Stimulated activated CD4-positive, alpha-beta T cell treated with anti-CD3 and anti-CD28 coated beads, Interleukin-1b, Interleukin-23, amount 100 ng/mL, for 1 hour (primary cell): ENCODE measurements around the gene BLCAP.

Experiments
- DNase-seq, 2 donors: peaks; one replicate each; pipeline ENCODE4 v3.0.0-alpha.2; 2020; ENCODE audit warnings: low read depth in 2 of 2

BLCAP gene

DNA sequence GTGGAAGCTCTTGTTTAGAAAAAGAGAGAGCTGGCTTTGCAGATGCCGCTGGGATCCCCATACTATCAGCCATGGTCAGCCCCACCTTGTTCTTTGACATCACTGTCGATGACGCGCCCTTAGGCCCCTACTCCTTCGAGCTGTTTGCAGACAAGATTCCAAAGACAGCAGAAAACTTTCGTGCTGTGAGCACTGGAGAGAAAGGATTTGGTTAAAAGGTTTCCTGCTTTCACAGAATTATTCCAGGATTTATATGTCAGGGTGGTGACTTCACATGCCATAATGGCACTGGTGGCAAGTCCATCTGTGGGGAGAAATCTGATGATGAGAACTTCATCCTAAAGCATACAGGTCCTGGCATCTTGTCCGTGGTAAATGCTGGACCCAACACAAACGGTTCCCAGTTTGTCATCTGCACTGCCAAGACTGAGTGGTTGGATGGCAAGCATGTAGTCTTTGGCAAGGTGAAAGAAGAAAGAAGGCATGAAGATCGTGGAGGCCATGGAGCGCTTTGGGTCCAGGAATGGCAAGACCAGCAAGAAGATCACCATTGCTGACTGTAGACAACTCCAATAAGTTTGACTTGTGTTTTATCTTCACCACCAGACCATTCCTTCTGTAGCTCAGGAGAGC is 2.4 kb upstream of the BLCAP start:
- DNase-seq, result no peak

DNA sequence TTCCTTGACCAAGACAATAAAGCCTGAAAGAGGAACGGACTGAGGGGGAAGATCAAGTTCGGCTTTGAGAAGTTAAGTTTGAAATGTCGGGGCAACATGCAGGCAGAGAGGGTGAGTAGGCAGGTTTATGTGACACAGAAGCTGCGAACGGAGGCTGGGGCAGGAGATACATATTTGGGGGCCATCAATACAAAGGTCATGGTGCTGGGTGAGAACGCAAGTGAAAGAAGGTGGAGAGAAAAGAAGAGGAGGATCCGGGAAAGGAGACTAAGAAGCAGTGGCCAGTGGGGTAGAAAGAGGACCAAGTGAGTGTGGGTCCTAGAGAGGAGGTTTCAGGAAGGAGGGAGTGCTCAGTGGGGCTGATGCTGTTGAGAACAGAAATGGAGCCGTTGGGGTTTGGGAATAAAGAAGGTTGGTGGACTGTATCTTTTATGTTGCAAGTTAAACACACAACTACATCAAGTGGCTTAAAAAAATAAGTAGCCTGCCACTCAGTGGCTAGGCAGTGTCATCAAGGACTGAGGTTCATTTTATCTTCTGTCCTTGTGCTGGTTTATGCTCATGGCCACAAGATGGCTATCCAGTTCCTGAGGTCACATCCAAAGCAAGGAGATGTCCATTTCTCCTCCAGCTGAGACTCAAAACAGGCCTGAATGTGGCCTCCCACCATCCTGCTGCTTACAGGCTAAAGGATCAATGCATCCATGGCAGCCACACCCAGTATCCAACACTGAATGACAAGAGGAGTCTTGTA is 1.7 kb upstream of the BLCAP start:
- no peak for DNase-seq

- no peak for DNase-seq
Measured at GRCh38 chr20:37528446-37529213, 954 bp upstream of the BLCAP start.

DNA sequence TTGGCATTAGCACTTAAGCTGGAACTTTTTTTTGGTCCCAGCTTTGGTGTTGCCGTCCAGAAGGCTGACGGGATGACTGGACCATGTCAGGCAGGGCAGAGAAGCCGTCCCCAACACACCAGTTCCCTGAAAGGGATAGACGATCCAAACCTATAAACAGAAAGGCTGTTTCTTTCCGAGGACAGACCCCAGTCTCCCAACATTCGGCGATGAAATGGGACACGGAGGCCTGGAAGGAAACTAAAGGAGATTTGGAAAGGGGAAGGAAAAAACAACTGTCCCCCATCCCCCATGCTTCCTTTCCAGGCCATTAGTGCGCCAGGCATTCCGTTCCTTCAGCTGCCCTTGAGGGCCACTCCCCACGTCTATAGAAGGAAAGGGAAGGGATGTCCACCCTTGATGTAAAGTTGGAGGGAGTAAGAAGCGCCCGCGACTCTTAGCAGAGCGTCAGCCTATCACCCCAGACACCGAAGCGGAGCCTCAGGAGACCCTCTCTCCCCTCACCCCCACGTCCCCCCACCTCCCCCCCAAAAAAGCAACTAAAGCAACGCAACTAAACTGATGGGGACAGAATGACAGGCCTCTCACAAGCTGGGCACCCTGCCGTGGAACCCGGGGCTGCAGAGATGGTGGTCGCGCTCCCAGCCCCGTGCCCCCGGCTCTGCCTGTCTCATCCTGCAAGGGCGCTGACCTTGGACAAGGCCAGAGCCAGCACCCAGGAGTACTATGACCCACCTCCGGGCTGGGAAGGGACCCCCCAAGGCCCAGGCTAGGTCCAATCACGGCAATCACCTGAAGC is 638 bp downstream of the BLCAP start:
- no peak for DNase-seq

- DNase-seq, result no peak
Measured at GRCh38 chr20:37526238-37526838, 1.3 kb downstream of the BLCAP start.

DNA sequence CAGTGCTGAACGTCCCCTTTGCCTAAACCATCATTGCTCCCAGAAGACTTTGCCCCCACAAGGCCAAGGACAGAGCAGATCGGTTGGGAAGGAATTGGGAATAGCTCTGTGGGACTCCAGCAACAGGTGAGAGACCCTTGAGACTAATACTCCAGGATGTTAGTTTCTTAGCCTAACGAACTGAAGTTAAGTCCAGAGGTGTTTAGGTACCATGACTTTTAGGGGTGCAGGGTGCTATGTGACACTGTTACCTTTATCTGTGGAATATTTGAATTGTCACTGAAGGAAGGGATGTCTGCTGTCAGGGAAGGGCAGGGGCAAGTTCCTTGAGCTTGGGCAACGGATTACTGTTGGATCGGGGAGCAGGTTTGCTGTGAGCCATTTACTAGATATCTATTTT is 1.9 kb downstream of the BLCAP start:
- no peak for DNase-seq

DNA sequence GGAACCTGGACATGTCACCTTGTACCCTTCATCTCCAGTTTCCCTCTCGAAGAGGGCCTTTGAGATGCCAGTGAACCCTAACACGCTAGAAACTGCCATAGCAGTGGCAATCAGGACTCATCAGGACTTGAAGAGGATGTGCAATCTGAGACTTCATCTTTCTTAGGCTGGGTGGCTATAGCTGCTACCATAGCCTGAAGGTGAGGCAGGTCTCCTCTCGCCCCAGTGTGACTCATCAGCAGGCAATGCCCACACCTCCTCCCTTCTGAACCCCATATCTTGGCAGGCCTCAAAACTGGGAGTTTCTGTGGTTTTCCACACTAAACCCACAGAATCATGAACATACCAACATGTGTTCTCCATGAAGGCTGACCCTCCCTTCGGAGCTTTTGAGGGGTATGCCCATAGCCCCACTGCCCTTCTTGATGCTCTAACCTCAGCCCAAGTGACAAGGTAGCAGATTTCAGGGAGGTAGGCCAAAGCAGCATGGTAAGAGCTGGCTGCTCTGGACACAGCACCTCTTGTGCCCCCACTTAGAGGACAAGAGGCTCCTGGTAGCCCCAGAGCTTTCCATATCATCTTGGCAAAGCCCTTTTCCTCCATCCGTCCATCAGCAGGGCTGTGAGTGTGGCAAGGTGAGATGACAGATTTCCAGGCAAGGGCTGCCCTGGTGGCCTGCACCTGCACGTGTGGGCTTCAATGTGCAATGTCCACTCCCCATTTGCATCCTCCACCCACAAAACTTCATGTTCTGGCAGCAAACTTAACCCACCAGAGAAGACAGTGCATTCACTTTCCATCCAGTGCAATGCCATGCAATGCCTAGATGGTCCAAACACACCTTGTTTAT is 2.6 kb downstream of the BLCAP start:
- no peak for DNase-seq

DNA sequence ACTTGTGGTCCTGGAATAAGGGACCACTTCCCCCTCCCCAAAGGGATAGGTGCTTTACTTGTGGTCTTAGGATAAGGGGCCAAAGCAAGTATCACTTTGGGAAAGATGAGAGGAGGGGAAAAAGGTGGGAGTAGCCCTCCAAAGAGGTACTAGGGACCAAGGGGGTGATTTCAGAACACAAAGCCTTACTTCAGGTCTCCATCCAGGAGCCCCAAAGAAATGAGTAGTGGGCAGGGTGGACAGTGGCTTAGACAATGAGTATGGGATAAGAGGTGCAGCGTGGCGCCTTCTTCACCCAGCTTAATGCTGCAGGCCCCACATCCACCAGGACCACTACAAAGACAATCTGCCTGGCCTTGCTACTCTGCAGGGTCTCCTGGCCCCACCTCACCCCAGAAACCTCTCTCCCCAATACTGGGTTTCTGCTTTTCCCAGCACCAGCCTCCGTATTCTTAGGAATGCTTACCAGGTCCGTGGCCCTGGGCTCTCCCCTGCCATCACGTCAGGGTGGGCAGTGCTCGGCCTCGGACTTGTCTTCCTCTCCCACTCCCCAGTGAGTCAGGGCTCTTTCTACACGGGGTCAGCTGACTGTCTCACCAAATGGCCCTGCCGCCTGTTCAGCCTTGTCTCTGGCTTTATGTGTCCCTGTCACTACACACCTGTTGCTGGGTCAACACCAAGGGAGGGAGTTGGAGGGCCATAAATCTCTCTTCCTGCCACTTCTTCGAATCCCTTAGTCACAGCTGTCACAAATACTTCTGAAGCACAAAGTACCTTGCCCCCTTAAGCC is 3.6 kb downstream of the BLCAP start:
- no peak for DNase-seq

GRCh38 chr20:37523012-37523391 is 4.7 kb downstream of the BLCAP start:
- no peak for DNase-seq

DNA sequence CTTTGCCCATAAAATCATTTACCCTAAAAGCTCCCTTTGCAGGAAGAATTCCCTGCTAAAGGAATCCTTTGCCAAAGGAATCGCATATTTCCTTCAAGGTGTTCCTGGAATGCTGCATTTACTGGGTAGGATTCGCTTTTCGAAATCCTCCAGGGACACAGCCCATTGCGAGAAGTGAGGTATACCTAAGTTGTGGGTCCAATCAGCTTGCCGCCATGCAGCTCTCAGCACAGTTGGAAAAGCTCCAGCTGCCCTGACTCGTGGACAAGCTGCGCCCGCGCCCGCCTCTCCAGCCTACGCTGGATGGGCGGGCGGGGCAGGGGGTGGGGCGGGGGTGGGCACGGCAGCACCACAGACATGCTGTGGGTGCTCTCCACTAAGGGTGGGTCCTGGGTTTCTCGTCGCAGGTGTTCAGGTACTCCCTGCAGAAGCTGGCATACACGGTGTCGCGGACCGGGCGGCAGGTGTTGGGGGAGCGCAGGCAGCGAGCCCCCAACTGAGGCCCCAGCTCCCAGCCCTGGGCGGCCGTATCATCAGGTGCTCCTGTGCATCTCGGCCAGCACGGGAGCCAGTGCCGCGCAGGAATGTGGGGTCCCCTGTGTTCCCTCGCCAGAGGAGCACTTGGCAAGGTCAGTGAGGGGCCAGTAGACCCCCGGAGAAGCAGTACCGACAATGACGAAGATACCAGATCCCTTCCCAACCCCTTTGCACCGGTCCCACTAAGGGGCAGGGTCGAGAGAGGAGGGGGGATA is 5.2 kb downstream of the BLCAP start:
- DNase-seq, result no peak

DNA sequence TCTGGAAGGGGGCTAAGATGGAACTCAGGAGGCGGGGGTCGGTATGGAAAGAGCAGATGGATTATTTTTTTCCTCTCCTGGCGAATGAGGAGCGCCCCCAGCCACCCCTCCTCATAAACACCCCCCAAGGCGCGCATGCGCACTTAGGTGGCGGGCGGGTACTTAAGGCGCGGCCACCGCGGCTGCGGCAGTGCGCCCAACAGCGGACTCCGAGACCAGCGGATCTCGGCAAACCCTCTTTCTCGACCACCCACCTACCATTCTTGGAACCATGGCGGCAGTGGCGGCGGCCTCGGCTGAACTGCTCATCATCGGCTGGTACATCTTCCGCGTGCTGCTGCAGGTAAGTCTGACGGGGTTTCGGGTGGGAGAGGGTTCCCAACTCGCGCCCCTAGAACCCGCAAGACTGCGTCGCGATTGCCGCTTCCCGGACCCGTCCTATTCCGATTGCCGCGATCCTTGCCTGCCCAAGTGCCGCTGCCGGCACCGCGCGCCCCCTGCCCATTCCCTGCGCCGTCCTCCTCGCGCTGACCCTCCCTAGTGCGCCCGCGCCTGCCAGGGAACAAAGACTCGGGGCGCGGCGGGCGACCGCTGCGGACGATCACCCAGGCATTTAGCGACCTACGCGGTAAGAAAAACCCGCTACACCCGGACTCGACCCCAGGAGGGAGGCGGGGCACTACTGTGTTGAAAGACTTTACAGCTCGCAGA is 6.5 kb downstream of the BLCAP start, which contains the start of gene NNAT:
Gene NNAT, plus strand, starts transcription at position 190 of the 711 bp plus-strand sequence. Its CDS starts 82 bp downstream, at position 272.
- DNase-seq, result no peak

- DNase-seq, result no peak
Measured at GRCh38 chr20:37520419-37520955, 7.2 kb downstream of the BLCAP start.

- no peak for DNase-seq
Measured at GRCh38 chr20:37519508-37520418, 7.9 kb downstream of the BLCAP start.

DNA sequence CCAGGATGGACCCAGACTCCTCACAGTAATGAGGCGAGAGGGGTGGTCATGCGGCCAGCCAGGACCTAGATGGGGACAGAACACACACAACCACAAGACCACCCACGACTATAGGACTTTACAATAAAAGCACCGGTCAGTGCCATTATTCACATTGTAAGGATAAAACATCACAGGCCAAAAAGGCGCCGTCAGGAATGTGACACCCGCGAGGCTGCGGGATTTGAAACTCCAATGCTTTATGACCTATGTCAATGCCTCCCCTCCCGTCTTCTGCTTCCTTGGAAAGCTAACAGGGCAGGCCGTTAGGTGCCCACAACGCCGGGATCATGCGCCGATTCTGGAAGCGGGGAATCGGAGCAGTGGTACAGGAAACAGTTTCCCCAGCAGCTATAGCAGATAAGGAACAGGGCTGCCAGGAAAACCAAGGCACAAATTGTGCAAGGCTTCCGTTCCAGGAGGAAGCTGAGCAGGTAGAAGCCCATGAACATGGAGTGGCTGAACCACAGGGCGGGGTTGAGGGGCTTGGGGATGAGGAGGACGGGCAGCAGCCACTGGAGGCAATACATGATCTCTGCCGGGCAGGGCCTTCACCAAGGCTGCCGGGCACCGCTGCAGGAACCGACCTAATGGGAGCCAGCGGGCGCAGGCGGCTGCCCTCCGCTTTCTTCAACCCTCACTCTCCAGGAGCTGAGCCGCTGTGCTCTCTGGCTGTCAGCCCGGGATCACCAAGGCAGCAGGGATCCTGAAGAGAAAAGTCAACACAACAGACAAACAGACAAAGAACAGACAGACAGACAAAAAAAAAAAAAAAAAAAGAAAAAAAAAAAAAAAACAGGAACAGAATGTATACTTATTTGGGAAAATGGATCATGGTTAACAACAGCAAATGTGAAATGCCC is 8.8 kb downstream of the BLCAP start:
- DNase-seq, result no peak

DNA sequence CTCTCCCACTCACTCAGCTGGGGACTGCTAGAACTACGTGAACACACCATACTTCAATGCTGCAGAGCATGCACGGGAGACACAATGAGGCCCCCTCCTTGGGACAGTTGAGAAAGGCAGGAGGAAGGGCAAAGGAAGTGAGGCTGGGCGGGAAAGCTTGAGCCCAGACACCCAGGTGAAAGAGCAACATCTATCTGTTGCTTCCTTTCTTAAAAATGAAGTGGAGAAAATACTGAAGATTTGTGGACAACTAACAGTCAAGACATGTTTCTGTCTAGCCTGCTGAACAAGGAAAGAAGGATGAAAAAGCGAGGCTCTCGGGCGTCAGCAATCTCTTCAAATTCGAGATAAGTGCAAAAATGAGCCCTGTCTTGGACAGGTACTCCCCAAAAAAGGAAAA is 9.6 kb downstream of the BLCAP start:
- DNase-seq, result no peak
